Heart right ventricle (tissue), 16 donors: ENCODE results near the gene ABCB9. TPM values are rescaled to one million over a fixed set of nuclear protein-coding genes. Genes with fewer than 3 reads are reported as not detected.

ENCODE experiments used
- ATAC-seq, 8 donors: fragments of 200-7000 bp; cut with Tn5 transposase; one replicate each; pipeline ENCODE4 v1.9.1; 2020; ENCODE audit warnings: mild to moderate bottlenecking in 8 of 8, moderate library complexity in 8 of 8, moderate number of reproducible peaks in 1 of 8
- DNase-seq, 2 donors: peaks; one replicate each; pipeline ENCODE4 v3.0.0-alpha.2; 2020
- H3K27ac ChIP-seq, 10 donors: fragments of 200-600 bp; sonication (generic) in 2 of 10; one replicate each; pipeline versions ENCODE4 v1.5.0 to v1.8.0; 2020 to 2022; ENCODE audit warnings: mild to moderate bottlenecking in 3 of 10
- H3K27me3 ChIP-seq, 7 donors: fragments of 200-600 bp; one replicate each; pipeline ENCODE4 v1.8.0; 2021 to 2022; ENCODE audit warnings: mild to moderate bottlenecking in 2 of 7
- H3K36me3 ChIP-seq, 9 donors: fragments of 200-600 bp; sonication (generic) in 1 of 9; one replicate each; pipeline versions ENCODE4 v1.5.0 to v1.8.0; 2020 to 2022; ENCODE audit warnings: mild to moderate bottlenecking in 2 of 9
- H3K4me1 ChIP-seq, 9 donors: fragments of 200-600 bp; sonication (generic) in 1 of 9; one replicate each; pipeline versions ENCODE4 v1.5.0 to v1.8.0; 2020 to 2022; ENCODE audit warnings: mild to moderate bottlenecking in 4 of 9
- H3K4me3 ChIP-seq, 10 donors: fragments of 200-600 bp; sonication (generic) in 2 of 10; one replicate each; pipeline versions ENCODE4 v1.5.0 to v1.8.0; 2020 to 2022; ENCODE audit warnings: mild to moderate bottlenecking in 7 of 10, moderate library complexity in 2 of 10
- H3K9me3 ChIP-seq, 11 donors: fragments of 200-600 bp in 10 of 11; sonication (generic) in 2 of 11; one replicate each; pipeline versions ENCODE4 v1.5.0 to v1.8.0; 2013 to 2022; ENCODE audit warnings: mild to moderate bottlenecking in 2 of 11, control low read depth in 1 of 11, moderate library complexity in 1 of 11
- WGBS, 2 donors: extraction: QIAGEN DNeasy Blood & Tissue Kit; methylation state at CpG; one replicate each; pipeline ENCODE4 v1.1.7; 2013; ENCODE audit warnings: inconsistent platforms in 1 of 2; 5-methylcytosine and 5-hydroxymethylcytosine counted together
- intact Hi-C, 10 donors: fragments of 100-400 bp; cut with DNase I; formaldehyde crosslinking; loops; one replicate each; pipeline versions ENCODE4 v1.11.1 to v1.14.2; 2022
- polyA plus RNA-seq, 2 donors: library from polyadenylated mRNA; stranded (reverse); fragments of 200-250 nt; gene quantifications; one replicate each; pipeline ENCODE4 v1.2.3, GENCODE V29; 2013
- total RNA-seq, 10 donors: library from RNA; stranded (reverse); fragmentation: NEBNext Ultra II Directional in 3 of 10; extraction: Animal tissue kit (Norgen Biotek cat#: 25700) in 3 of 10; gene quantifications; one replicate each; pipeline versions ENCODE4 v1.2.1 to v1.2.4, GENCODE V29; 2021 to 2023
- TF ChIP-seq, protein P1 (sequence below), 9 donors: fragments of 200-600 bp; sonication (generic) in 2 of 9; IDR thresholded peaks; one replicate each; pipeline versions ENCODE4 v1.5.0 to v1.8.0; 2021 to 2022; ENCODE audit warnings: antibody characterized with exemption in 9 of 9, mild to moderate bottlenecking in 5 of 9, moderate library complexity in 1 of 9
- donor health status: Arrhythmogenic right ventricular cardiomyopathy.
- donor health status: ischemic (EF 13 %, LVEDD 7.1; RV severe dilation, severe dysfunction).
- donor health status: healthy with polysubstance abuse.
- donor health status: DM: no; HTN: yes; CAD: no.
- donor health status: DM: no; HTN: no; CAD: no.
- donor health status: ischemic (EF 25% LVEDD 6.9; RV normal size, moderate dysfunction).
- donor health status: ischemic (EF 25% LVEDD 5.7; RV mildly dilated, moderate dysfunction).
- donor health status: healthy.
- donor health status: DM: yes; HTN: yes; CAD: no.
- donor health status: Ischemic cardiomyopathy.
- donor health status: ischemic (EF 35%, LVEDD 5.7; RV mildly dilated, moderate dysfunction).
- donor health status: nonischemic (EF 11% LVEDD 7.7; RV severe dilation, severe dysfunction).
- donor health status: DM: yes; HTN: yes; CAD: no.
- donor health status: PGD.
- donor health status: ischemic (EF 29% LVEDD 5.4; RV normal size, mild dysfunction).
- donor health status: nonischemic (EF 23%, LVEDD 6.1; RV moderate dilation, normal function).

ABCB9 gene
- total and polyA plus RNA-seq, 12 donors: 1.9 to 6.0 (median 4.5) TPM

- Histone ChIP-seq H3K4me1 (peaks cover 0 to 19% (median 10%) of the 10 kb centered on the region in 9 donors), H3K4me3 (no peak overlapping the region), H3K36me3 (peaks cover 0 to 16% (median 0%) of the 10 kb centered on the region in 9 donors), H3K27me3 (no peaks in the 10 kb centered on the region), H3K9me3 (no peaks in the 10 kb centered on the region), H3K27ac (no peak overlapping the region)
- WGBS, 2 donors: 67 to 68% methylated on average over 12 of the region's 12 CpGs
- intact Hi-C loops: loop anchor here (1.0 to 10.0 kb wide), 8 partner anchors 55 to 160 kb away; partner anchors contain the start of gene VPS37B (in 1 of the 10)
- ATAC-seq: peak; percentile 91 to 95 (median 94)
- peak; percentile 73 to 78 for DNase-seq
- TF ChIP-seq, protein P1, sequence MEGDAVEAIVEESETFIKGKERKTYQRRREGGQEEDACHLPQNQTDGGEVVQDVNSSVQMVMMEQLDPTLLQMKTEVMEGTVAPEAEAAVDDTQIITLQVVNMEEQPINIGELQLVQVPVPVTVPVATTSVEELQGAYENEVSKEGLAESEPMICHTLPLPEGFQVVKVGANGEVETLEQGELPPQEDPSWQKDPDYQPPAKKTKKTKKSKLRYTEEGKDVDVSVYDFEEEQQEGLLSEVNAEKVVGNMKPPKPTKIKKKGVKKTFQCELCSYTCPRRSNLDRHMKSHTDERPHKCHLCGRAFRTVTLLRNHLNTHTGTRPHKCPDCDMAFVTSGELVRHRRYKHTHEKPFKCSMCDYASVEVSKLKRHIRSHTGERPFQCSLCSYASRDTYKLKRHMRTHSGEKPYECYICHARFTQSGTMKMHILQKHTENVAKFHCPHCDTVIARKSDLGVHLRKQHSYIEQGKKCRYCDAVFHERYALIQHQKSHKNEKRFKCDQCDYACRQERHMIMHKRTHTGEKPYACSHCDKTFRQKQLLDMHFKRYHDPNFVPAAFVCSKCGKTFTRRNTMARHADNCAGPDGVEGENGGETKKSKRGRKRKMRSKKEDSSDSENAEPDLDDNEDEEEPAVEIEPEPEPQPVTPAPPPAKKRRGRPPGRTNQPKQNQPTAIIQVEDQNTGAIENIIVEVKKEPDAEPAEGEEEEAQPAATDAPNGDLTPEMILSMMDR (IDR thresholded peaks at IDR 0.05): peak; percentile 81 to 95 (median 91)
Observed at GRCh38 chr12:122951979-122952892, 14.0 kb downstream of the ABCB9 start.

DNA sequence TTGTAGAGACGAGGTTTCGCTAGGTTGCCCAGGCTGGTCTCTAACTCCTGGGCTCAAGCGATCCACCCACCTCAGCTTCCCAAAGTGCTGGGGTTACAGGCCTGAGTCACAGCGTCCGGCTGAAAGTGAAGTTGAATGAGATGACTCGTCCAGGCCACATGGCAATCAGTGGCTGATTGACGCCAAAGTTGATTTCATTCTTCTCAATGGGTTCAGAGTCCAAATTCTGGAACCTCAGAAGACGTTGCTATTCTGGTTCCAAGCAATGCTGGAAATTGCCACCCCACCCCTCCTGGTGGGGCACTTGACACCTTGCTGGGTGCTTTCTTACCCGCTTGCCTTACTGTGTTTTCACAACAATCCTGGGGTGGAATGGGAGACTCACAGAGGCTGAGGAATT is 14.9 kb downstream of the ABCB9 start:
- H3K27ac ChIP-seq: no peak overlapping the region
- ATAC-seq (no peak), DNase-seq (no peak)
- H3K4me1 ChIP-seq: peaks cover 0 to 25% (median 16%) of the 10 kb centered on the region in 9 donors
- TF ChIP-seq, protein P1 (IDR thresholded peaks at IDR 0.05): no peak
- 89 to 91% methylated on average over 9 of the region's 9 CpGs for WGBS, 2 donors
- H3K9me3 ChIP-seq: no peaks in the 10 kb centered on the region
- peaks cover 0 to 16% (median 0%) of the 10 kb centered on the region in 9 donors for H3K36me3 ChIP-seq
- H3K4me3 ChIP-seq: no peak overlapping the region
- H3K27me3 ChIP-seq: no peaks in the 10 kb centered on the region
- intact Hi-C loops: loop anchor here in 7 of 10 donors (5.0 to 10.0 kb wide), 5 partner anchors 54 to 159 kb away; partner anchors contain the start of gene VPS37B (in 1 of the 7)

GRCh38 chr12:122949816-122950675 is 16.2 kb downstream of the ABCB9 start:
- Histone ChIP-seq H3K36me3 (peaks cover 0 to 21% (median 0%) of the 10 kb centered on the region in 9 donors), H3K27ac (no peak overlapping the region), H3K4me1 (peaks cover 0 to 39% (median 25%) of the 10 kb centered on the region in 9 donors), H3K27me3 (no peaks in the 10 kb centered on the region), H3K9me3 (no peaks in the 10 kb centered on the region), H3K4me3 (no peak overlapping the region)
- ATAC-seq: no peak
- intact Hi-C loops: loop anchor here in 8 of 10 donors (5.0 to 10.0 kb wide), 5 partner anchors 53 to 158 kb away; partner anchors contain the start of gene VPS37B (in 1 of the 8)
- TF ChIP-seq, protein P1 (IDR thresholded peaks at IDR 0.05): no peak
- no peak for DNase-seq
- WGBS, 2 donors: 88 to 91% methylated on average over 27 of the region's 27 CpGs

DNA sequence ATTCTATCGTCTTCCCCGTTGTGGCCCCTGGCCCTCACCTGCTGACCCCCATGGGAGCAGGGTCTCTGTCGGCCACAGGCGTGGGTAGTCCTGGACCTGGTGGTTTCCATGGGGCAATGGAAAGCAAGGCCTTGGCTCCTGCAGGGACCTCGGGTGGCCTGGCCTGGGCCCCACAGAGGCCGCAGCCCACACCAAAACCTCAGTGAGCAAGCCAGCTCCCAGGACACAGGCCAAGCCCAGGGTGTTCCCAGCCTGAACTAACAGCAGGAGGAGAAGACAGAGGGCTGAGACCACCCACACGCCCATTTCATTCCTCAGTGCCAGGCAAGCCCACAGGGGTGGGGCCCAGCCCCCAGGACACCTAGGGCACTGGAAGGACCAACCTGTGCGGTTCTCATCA is 16.9 kb downstream of the ABCB9 start:
- Histone ChIP-seq H3K36me3 (peaks cover 0 to 21% (median 0%) of the 10 kb centered on the region in 9 donors), H3K27ac (no peak overlapping the region), H3K4me3 (no peak overlapping the region), H3K27me3 (no peaks in the 10 kb centered on the region), H3K4me1 (peaks cover 3 to 45% (median 31%) of the 10 kb centered on the region in 9 donors), H3K9me3 (no peaks in the 10 kb centered on the region)
- TF ChIP-seq, protein P1 (IDR thresholded peaks at IDR 0.05): no peak
- DNase-seq: no peak
- no peak for ATAC-seq
- intact Hi-C loops: loop anchor here in 2 of 10 donors (5.0 kb wide), 2 partner anchors 152 to 157 kb away; no protein-coding TSS in a partner anchor
- 92% methylated on average over 8 of the region's 8 CpGs for WGBS, 2 donors
